ENCODE data around the gene GTF2IRD1.
"Not testable (repeated sequence)": the region's sequence is repeated elsewhere in the genome, so short reads cannot be mapped to it uniquely, and the experiment has no call there.

Gene GTF2IRD1

DNA sequence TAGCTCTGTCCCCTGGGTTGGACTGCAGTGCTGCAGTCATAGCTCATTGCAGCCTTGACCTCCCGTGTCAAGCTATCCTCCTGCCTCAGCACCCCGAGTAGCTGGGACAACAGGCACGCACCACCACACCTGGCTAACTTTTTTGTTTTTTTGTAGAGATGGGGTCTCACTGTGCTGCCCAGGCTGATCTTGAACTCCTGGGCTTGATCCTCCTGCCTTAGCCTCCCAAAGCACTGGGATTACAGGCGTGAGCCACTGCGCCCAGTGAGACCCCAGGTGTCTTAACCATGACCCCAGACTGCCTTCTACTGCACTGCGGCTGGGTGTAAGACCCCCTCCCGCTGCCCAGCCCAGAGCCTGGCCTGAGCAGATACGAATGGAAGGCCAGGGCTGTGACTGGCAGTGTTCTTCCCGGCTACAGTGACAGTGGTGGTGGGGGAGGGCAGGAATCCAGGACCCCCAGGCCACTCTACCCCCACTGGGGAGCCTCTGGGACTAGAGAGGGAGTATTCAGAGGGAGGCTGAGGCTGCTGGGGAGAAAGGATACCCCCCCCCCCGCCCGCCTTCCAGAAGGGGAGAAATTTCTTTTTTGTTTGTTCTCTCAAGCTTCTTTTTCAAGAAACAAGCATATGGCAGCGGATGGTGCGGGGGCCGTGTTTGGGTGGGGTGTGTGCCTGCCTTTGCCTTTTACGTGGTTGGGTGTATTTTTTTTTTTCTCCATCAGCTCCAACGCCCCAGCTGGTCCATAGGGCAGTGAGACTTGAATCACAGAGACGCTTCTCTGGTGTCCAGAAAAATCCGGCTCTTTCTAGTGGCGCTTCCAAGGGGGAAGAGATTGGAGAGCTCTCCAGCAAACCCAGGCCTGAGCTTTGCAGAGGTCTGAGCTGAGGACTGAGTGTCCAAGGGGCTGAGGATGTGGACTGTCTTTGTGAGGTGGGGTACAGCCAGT is 36.6 kb downstream of the GTF2IRD1 start:
- no peak for DNase-seq

DNA sequence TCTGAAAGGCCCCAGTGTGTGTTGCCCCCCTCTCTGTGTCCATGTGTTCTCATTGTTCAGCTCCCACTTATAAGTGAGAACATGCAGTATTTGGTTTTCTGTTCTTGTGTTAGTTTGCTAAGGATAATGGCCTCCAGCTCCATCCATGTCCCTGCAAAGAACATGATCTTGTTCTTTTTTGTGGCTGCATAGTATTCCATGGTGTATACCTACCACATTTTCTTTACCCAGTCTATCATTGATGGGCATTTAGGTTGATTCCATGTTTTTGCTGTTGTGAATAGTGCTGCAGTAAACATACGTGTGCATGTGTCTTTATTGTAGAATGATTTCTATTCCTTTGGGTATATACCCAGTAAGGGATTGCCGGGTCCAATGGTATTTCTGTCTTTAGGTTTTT is 37.8 kb downstream of the GTF2IRD1 start:
- not testable (repeated sequence) for DNase-seq

- no peak for DNase-seq
These were observed 39.6 kb downstream of the GTF2IRD1 start for GRCh38 chr7:74493295-74493694.

GRCh38 chr7:74494076-74494548 is 40.4 kb downstream of the GTF2IRD1 start:
- DNase-seq: no peak

GRCh38 chr7:74495112-74496086 is 41.7 kb downstream of the GTF2IRD1 start:
- no peak for DNase-seq

- no peak for DNase-seq
These were observed 42.6 kb downstream of the GTF2IRD1 start for GRCh38 chr7:74496272-74496671.

DNA sequence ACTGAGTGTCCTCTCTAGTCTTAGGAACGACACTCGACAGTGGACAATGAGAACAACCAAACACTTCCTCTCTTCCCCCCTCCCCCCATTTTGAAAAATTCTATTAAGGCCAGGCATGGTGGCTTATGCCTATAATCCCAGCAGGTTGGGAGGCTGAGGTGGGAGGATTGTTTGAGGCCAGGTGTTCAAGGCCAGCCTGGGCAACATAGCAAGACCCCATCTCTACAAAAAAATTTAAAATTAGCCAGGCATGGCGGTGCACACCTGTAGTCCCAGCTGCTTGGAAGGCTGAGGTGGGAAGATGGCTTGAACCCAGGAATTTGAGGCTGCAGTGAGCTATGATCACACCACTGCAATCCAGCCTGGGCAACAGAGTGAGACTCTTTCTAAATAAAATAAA is 43.1 kb downstream of the GTF2IRD1 start:
- not testable (repeated sequence) for DNase-seq

- no peak for DNase-seq
These were observed 44.6 kb downstream of the GTF2IRD1 start for GRCh38 chr7:74498354-74498753.

DNA sequence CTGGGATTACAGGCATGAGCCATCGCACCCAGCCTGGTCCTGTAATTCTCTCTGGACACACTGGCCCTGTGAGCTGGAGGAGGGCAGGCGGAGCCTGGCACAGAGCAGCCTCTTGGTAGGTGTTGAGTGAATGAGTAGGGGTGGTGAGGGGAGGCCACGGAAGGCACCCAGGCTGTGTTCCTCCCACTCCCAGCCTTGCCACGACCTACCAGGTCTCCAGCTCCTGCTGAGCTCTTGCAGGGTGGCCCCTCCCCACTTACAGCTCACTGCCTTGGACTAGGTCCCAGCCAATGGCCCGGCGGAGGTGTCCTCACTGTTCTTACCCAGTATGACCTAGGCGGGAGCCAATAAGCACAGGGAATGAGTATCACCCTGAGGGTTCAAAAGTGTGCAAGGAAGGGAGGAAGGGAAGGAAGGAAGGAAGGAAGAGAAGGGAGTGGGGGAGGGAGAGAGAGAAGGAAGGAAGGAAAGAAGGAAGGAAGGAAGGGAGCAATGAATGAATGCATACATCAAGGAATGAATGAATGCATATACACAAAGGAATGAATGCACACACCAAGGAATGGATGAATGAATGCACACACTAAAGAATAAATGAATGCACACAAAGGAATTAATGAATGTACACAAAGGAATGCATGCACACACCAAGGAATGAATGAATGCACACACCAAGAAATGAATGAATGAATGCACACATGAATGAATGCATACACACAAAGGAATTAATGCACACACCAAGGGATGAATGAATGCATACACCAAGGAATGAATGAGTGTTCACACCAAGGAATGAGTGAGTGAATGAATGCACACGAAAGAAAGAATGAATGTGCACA is 45.5 kb downstream of the GTF2IRD1 start:
- no peak for DNase-seq

DNA sequence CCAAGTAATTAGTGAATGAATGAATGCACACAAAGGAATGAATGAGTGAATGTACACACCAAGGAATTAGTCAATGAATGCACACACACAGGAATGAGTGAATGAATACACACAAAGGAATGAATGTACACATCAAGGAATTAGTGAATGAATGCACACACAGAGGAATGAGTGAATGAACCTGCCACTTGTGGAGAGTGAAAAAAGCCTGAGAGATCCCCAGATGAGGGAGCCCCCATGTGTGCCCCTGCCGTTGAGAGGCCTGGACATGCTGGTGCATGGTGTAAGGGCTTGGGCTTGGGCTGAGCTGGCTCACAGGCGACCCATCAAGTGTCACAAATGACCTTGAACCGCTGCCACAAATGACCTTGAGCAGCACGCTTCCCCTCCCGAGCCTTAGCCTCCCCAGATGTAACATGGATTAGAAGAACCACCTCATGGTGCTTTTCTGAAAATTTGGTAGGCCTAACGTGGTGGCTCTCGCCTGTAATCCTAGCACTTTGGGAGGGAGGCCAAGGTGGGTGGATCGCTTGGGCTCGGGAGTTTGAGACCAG is 46.2 kb downstream of the GTF2IRD1 start:
- no peak for DNase-seq

GRCh38 chr7:74501298-74501697 is 47.6 kb downstream of the GTF2IRD1 start:
- no peak for DNase-seq

DNA sequence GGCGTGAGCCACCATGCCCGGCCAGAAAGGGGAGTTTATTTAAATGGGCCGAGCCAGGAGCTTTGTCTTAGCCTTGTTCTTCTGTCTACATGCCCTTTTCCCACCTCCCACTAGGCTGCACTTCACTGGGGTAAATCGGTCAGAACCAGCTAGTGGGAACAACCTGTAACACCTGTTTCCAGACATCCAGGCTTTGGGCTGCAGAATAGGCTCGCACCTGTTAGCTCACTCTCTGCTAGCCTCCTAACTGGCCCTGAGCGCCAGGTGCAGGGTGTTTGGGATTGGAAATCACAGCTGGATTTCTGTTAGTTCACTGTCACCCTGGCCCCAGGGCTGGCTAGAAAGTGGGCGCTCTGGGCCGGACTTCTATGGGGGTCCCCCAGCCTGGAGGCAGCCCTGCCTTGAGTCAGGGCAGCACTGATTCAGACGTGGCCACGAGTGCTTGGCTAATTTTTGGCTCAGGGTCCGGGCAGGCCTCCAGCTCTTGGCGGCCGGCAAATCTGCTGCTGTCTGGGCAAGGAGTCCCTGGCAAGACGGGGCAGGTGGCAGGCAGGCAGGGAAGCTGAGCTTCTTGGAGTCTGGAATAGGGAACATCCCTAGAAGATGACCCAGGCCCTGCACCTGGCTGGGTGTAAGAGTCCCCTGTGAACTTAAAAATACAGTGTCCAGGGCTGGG is 48.6 kb downstream of the GTF2IRD1 start:
- DNase-seq: no peak

DNA sequence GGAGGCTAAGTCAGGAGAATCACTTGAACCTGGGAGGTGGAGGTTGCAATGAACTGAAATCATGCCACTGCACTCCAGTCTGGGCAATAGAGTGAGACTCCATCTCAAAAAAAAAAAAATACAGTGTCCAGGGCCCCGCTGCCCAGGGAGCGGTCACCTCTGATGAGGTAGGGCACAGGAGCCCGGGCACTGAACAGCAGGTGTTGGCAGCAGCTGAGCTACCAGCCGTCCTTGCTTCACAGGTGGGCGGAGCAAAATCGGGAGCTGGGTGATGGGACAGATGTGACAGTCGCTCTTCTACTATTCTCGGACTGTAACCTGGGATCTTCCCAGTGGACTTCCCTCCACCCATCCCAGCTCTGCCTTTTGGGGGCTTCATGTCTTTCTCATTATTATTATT is 49.4 kb downstream of the GTF2IRD1 start:
- no peak for DNase-seq

DNA sequence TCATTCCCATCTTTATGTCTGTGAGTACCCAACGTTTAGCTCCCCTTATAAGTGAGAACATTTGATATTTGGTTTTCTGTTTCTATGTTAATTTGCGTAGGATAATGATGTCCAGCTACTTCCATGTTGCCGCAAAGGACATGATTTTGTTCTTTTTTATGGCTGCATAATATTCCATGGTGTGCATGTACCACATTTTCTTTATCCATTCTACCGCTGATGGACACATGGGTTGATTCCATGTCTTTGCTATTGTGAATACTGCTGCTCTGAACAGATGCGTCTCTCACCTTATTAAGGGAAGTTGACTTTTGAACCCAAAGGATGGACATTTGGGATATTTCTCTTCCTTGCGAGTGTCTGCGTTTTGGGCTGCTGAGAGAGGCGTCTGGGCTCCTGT is 50.2 kb downstream of the GTF2IRD1 start:
- no peak for DNase-seq

DNA sequence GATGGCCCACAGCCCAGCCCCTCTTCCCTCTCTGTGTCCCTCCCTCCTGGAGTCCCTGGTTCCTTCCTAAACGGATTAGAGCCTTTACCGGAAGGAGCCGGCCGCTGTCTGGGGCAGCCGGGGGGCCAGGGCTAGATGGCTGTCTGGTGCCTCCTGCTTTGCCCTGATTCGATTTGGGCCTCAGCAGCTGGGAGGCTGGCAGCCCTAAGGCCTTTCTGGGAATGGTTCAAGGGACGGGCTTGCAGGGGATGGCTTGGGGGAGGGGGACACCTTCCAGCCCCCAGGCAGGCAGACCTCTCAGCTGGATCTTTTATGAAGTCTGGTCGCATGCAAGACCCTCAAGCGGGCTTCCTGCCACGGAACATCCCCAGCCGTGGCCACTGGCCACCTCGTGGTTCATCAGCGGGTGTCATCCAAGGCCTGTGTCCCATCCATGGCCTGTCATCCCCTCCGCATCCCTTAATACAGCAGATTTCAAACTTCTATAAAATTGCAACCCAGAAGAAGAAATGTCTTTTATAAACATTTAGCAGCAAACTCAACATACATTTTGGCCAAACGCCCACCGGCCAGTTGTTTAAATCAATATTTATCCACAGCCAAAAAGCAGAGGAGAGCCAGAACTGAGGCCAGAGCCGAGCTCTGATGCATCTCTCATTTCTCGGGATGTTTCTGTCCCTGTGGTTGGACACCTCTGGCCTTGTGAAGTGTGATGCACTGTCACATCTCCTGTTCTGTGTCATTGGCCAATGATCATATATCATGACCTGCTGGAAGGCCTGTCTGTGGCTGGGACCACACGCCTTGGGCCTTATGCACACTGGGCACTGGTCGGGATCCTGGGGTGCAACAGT is 52.0 kb downstream of the GTF2IRD1 start:
- DNase-seq: no peak

DNA sequence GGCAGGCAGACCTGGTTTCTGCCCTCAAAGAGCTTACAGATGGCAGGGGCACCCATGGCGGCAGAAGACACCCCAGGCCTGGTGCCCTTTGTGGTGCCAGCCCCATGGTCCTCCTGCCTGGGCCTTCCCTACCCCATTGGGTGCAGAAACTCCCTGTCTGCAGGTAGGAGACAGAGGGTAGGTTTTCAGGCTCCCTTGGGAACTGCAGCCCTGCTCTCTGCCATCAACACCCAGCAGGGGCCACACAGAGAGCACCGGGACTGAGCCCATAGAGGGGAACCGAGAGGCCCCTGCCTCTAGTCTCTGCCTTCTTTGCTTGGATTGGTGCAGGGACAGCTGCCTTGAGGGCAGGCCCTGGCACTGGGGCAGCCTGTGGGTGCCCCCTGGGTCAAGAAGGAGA is 52.6 kb downstream of the GTF2IRD1 start:
- no peak for DNase-seq

- no peak for DNase-seq
These were observed 54.0 kb downstream of the GTF2IRD1 start for GRCh38 chr7:74507538-74508319.

DNA sequence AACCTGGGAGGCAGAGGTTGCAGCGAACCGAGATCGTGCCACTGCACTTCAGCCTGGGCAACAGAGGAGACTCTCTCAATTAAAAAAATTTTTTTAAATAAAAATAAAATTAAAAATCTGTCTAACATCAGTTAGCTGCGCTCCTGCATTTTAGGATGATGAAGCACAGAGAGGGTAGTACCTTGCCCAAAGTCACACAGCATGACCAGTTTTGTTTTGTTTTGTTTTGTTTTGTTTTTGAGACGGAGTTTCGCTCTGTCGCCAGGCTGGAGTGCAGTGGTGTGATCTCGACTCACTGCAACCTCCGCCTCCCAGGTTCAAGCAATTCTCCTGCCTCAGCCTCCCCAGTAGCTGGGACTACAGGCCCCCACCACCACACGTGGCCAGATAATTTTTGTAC is 55.7 kb downstream of the GTF2IRD1 start:
- DNase-seq: not testable (repeated sequence)

GRCh38 chr7:74511345-74511744 is 57.6 kb downstream of the GTF2IRD1 start:
- no peak for DNase-seq
